GM21529 (cell line): ENCODE results near the gene SLC35F2.
"Not testable (repeated sequence)": the region's sequence is repeated elsewhere in the genome, so short reads cannot be mapped to it uniquely, and the experiment has no call there.

Experiments
- ATAC-seq: cut with Tn5 transposase; IDR thresholded peaks from one replicate; pipeline ENCODE4 v1.9.1; 2021; ENCODE audit not compliant: unreplicated experiment

The SLC35F2 gene

GRCh38 chr11:107858217-107859070 lies at the start of gene SLC35F2:
Gene SLC35F2 (minus strand): TSS chr11:107858787. CDS start chr11:107858767, 20 bp downstream.
- peak; percentile 88 for ATAC-seq

- no peak for ATAC-seq
These were observed 49.6 kb upstream of the SLC35F2 start for GRCh38 chr11:107908211-107908610.

DNA sequence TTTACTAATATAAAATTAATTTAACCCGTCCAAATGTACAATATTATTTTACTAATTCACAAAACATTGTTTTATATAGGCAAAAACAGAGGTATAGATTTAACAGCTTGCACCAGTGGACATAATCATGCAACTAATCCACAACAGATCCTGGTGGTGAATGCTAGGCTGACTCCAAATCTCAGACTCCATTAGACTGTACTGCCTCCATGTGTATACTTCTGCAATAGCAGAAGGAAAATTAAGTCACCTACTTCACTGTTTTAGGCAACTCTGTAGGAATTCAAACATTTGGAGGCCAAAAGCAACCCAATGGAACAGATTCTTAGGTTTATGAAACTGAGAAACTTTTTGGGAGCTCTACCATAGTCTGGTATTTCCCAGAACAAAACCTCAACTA lies 39.7 kb upstream of the SLC35F2 start:
- ATAC-seq, result peak; percentile 92

- no peak for ATAC-seq
These were observed 23.7 kb upstream of the SLC35F2 start for GRCh38 chr11:107882095-107882820.

DNA sequence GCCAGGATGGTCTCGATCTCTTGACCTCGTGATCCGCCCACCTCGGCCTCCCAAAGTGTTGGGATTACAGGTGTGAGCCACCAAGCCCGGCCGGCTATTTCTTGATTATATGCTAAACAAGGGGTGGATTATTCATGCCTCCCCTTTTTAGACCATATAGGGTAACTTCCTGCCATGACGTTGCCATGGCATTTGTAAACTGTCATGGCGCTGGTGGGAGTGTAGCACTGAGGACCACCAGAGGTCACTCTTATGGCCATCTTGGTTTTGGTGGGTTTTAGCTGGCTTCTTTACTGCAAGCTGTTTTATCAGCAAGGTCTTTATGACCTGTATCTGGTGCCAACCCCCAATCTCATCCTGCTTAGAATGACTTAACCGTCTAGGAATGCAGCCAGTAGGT lies 22.9 kb upstream of the SLC35F2 start:
- ATAC-seq, result not testable (repeated sequence)

DNA sequence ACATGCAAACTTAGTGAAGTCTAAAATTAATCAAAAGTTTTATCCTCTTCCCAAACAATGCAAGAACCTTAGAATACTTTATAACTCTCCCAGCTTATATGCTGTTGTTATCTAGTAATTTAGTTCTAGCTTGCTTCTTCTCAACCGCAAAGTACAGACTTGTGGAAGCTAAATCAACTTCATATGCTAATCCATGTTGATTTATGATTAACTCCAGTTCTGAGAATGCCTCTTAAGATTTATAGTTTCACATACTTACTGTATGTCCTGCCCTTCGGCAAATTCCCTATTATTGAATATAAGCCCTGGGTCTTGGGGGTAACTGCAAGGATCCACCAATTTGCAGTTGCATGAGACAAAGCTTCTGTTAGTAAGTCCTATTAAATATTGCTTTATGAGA lies 17.6 kb upstream of the SLC35F2 start:
- ATAC-seq, result no peak

DNA sequence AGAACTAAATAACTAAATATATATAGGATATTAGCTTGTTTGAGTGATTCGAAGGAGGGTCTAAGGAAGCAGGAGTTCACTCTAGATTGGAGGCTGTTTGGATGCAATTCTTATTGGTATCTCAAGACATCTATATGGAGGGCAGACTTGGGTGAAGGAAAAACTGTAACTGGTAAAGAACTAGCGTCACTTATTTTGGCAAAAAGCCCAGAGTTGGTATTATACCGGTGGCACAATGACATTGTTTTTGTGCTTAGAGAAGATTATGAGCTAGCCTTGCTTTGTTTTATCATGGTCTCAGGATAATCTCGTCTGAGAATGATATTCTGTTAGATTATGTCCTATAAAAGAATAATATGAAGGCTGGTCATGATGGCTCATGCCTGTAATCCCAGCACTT lies 6.0 kb upstream of the SLC35F2 start:
- no peak for ATAC-seq

- ATAC-seq, result no peak
These were observed 2.1 kb upstream of the SLC35F2 start for GRCh38 chr11:107860688-107861087.

GRCh38 chr11:107860240-107860620 lies 1.6 kb upstream of the SLC35F2 start:
- not testable (repeated sequence) for ATAC-seq

GRCh38 chr11:107859459-107860239 lies 1.1 kb upstream of the SLC35F2 start:
- ATAC-seq, result peak; percentile 17

DNA sequence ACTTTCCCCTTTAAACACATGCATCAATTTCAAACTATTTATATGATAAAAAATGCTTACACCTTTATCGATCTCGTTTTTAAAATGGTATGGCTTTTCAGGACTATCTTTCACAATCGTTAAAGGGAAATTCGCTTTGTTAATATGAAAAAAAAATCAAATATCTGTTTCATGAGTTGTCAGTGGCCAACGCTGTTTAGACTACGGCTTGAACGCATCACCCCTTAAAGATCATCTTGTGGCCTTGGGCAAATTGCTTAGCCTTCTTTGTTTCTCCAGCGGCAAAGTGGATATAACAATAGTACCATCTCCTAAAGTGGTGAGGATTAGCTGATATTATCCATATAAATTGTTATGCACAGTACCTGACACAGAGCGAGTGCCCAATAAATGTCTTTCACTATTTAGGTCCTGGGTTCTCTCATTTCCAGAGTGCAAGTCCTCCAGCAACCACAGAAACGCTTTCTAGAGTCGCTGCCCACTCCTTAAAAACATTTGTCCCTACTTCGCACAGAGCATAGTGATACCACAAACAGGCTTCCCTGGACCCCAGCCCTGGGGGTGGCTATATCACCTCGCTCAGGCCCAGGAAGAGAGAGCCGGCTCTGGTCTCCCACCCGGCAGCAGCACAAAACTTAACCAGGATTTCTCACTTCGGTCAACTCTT lies 904 bp downstream of the SLC35F2 start:
- no peak for ATAC-seq

- ATAC-seq, result no peak
These were observed 1.5 kb downstream of the SLC35F2 start for GRCh38 chr11:107856981-107857517.

GRCh38 chr11:107856180-107856980 lies 2.2 kb downstream of the SLC35F2 start:
- ATAC-seq, result no peak

GRCh38 chr11:107853070-107853469 lies 5.5 kb downstream of the SLC35F2 start:
- ATAC-seq, result no peak

DNA sequence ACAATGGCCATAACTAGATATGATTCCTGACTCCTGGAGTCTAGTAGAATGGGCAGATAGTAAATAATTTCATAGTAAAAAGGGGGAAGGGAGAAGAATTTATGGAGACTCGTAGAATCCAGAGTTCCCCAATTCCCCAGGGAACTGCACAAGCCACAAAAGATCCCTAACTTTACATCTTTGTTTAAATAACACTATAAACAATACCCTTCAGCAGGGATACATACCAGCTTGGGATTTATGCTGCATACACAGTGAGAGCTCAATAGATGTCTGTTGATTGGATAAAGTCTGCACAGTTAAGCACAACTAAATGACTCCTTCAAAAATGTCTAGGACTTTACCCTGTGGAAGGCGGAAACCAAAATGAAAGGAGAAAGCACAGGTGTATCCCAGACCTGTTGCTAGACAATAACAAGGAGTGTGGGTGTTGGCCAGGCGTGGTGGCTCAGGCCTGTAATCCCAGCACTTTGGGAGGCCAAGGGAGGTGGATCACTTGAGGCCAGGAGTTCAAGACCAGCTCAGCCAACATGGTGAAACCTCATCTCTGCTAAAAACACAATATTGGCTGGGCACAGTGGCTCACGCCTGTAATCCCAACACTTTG lies 6.8 kb downstream of the SLC35F2 start:
- no peak for ATAC-seq

DNA sequence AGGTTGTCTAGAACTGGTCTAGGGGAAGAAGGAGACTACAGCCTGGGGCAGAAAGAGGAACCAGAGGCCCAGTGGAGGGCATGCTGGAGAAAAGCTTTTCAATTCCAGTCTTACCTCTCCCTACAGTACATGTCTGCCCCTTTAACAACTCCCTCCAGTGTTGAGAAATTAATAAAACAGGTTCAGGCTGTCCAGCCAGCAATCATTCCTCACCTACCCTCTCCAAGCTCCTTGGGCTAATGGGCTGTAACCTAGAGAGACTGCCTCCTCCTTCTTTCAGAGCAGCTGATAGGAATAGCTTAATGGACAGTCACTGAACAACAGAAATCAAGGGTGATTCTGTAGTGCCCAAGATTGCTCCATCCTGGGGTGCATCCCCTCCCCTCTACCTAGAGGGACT lies 8.8 kb downstream of the SLC35F2 start:
- no peak for ATAC-seq

DNA sequence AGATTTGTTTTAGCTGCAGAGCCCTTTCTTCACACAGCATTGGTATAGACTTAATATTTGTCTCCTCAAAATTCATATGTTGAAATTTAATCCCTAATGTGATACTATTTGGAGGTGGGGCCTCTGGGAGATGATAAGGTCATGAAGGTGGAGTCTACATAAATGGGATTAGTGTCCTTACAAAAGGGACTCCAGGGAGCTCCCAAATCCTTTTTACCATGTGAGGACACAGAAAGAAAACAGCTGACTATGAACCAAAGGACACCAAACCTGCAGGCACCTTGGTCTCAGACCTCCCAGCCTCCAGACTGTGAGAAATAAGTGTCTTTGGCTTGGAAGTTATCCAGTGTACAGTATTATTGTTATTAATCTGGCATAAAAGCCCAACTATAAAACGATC lies 10.2 kb downstream of the SLC35F2 start:
- ATAC-seq, result no peak

- no peak for ATAC-seq
These were observed 11.4 kb downstream of the SLC35F2 start for GRCh38 chr11:107847184-107847583.

DNA sequence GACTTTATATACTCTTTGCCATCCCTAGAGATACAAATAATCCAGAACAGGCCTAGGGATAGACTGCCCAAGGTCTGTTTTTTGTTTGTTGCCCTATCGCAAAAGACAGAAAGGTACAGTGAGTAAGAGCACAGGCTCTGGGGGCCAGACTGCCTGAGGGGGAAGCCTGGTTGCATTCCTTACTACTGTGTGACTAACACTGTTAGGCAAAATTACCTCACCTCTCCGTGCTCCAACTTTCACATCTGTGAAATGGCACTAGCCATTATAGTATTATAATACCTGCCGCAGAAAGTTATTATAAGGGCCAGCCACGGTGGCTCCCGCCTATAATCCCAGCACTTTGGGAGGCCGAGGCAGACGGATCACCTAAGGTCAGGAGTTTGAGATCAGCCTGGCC lies 14.5 kb downstream of the SLC35F2 start:
- ATAC-seq, result no peak
